Measurements from ENCODE around the gene PLEKHH2. TPM values are rescaled to one million over a fixed set of nuclear protein-coding genes. Genes with fewer than 3 reads are reported as not detected.

The PLEKHH2 gene
- 10 to 100 TPM; 12.3 to 21.9 (median 17.3) TPM for total RNA-seq
- 1 to 10 TPM in 2 of 3 donors, under 1 TPM in 1; 0.91 to 2.3 (median 1.3) TPM for polyA plus RNA-seq
- long read RNA-seq, donor 1, full-length matches to known transcripts: 1 of 6 reads
- long read RNA-seq, donor 1, partial matches to known transcripts: 5 of 6 reads
- long read RNA-seq, donor 1, other reads (novel, unspliced or antisense): 0 of 6 reads
- long read RNA-seq, donor 2: 0 reads

- peak within 1 kb of the TSS; percentile 59 to 80 (median 68) for H3K4me3 ChIP-seq
- peaks cover 0 to 19% (median 10%) of the 10 kb centered on the region in 8 donors for H3K9me3 ChIP-seq
- DNase-seq: peak; percentile 91
- intact Hi-C loops (cut with DNase I; ENCODE audit: low total_unique reads): no loop called here
- WGBS, 5 donors: 1 to 4% (median 2%) methylated on average over 24 to 75 of the region's 75 CpGs
- H3K36me3 ChIP-seq: no peaks in the 10 kb centered on the region
- TF ChIP-seq CTCF (IDR thresholded peaks at IDR 0.05 in 8 of 11, conservative IDR thresholded peaks at IDR 0.05 in 3 of 11) (peak in 1 of 11 experiments; percentile 8), POLR2AphosphoS5 (IDR thresholded peaks at IDR 0.05) (peak; percentile 41 to 85 (median 80)), POLR2A (IDR thresholded peaks at IDR 0.05) (no peak)
- H3K27me3 ChIP-seq (replicated peaks in 1 of 7): peaks cover 0 to 54% (median 12%) of the 10 kb centered on the region in 7 donors
- H3K4me1 ChIP-seq: peaks cover 0 to 22% (median 11%) of the 10 kb centered on the region in 6 donors
- peak within 1 kb of the TSS in 7 of 8 donors; percentile 75 to 83 (median 80) for H3K27ac ChIP-seq
Measured at GRCh38 chr2:43637030-43637803, at the start of gene PLEKHH2. TSS of gene PLEKHH2 (plus strand) at chr2:43637260. CDS start at chr2:43644674, 7,414 bp downstream.

GRCh38 chr2:43592443-43592842 is 44.6 kb upstream of the PLEKHH2 start:
- intact Hi-C loops (cut with DNase I; ENCODE audit: low total_unique reads): no loop called here
- peaks cover 0 to 50% (median 42%) of the 10 kb centered on the region in 6 donors for H3K36me3 ChIP-seq
- no peaks in the 10 kb centered on the region for H3K27me3 ChIP-seq (replicated peaks in 1 of 7)
- H3K27ac ChIP-seq: no peak overlapping the region
- H3K9me3 ChIP-seq: no peaks in the 10 kb centered on the region
- no peak overlapping the region for H3K4me3 ChIP-seq
- no peak for DNase-seq
- peaks cover 7 to 36% (median 23%) of the 10 kb centered on the region in 6 donors for H3K4me1 ChIP-seq
- TF ChIP-seq POLR2AphosphoS5 (IDR thresholded peaks at IDR 0.05) (no peak), POLR2A (IDR thresholded peaks at IDR 0.05) (no peak), CTCF (IDR thresholded peaks at IDR 0.05 in 8 of 11, conservative IDR thresholded peaks at IDR 0.05 in 3 of 11) (no peak)

GRCh38 chr2:43593254-43593653 is 43.8 kb upstream of the PLEKHH2 start:
- Histone ChIP-seq H3K27ac (no peak overlapping the region), H3K27me3 (replicated peaks in 1 of 7) (no peaks in the 10 kb centered on the region), H3K36me3 (peaks cover 0 to 43% (median 38%) of the 10 kb centered on the region in 6 donors), H3K9me3 (no peaks in the 10 kb centered on the region), H3K4me3 (no peak overlapping the region), H3K4me1 (peaks cover 7 to 36% (median 23%) of the 10 kb centered on the region in 6 donors)
- intact Hi-C loops (cut with DNase I; ENCODE audit: low total_unique reads): no loop called here
- TF ChIP-seq CTCF (IDR thresholded peaks at IDR 0.05 in 8 of 11, conservative IDR thresholded peaks at IDR 0.05 in 3 of 11): no peak
- no peak for TF ChIP-seq POLR2AphosphoS5 (IDR thresholded peaks at IDR 0.05)
- no peak for TF ChIP-seq POLR2A (IDR thresholded peaks at IDR 0.05)
- no peak for DNase-seq
- WGBS, 5 donors: 81 to 91% (median 87%) methylated on average over 3 of the region's 3 CpGs

GRCh38 chr2:43594875-43595274 is 42.2 kb upstream of the PLEKHH2 start:
- TF ChIP-seq CTCF (IDR thresholded peaks at IDR 0.05 in 8 of 11, conservative IDR thresholded peaks at IDR 0.05 in 3 of 11) (no peak), POLR2AphosphoS5 (IDR thresholded peaks at IDR 0.05) (no peak), POLR2A (IDR thresholded peaks at IDR 0.05) (no peak)
- 91 to 96% (median 91%) methylated on average over 3 of the region's 3 CpGs for WGBS, 5 donors
- Histone ChIP-seq H3K27me3 (replicated peaks in 1 of 7) (no peaks in the 10 kb centered on the region), H3K27ac (peak overlapping the region in 3 of 8 donors; percentile 91 to 94 (median 94)), H3K4me1 (peaks cover 7 to 36% (median 23%) of the 10 kb centered on the region in 6 donors), H3K36me3 (peaks cover 0 to 27% (median 25%) of the 10 kb centered on the region in 6 donors), H3K4me3 (peak overlapping the region; percentile 67 to 89 (median 80)), H3K9me3 (no peaks in the 10 kb centered on the region)
- intact Hi-C loops (cut with DNase I; ENCODE audit: low total_unique reads): no loop called here
- DNase-seq: no peak
